ENCODE results near the gene TMCC3. TPM values are rescaled to one million over a fixed set of nuclear protein-coding genes. Genes with fewer than 3 reads are reported as not detected.

The TMCC3 gene
- total and polyA plus RNA-seq, 9 of the 15 experiments (the other 6 are each of a cell fraction or from before 2014, with no cell fraction given): not detected

- Histone ChIP-seq H3K79me2 (ENCODE audit: control insufficient read depth, insufficient read depth, low read length) (no peaks in the 10 kb centered on the region), H3K9me3 (replicated peaks; ENCODE audit: control insufficient read depth, insufficient read depth, low read depth, low read length) (no peaks in the 10 kb centered on the region), H3K4me2 (ENCODE audit: insufficient read depth, low read length) (no peak overlapping the region), H3K4me1 (replicated peaks in 1 of 2; ENCODE audit: control insufficient read depth in 2 of 2, insufficient read depth in 2 of 2, low read length in 2 of 2) (no peaks in the 10 kb centered on the region), H3K36me3 (ENCODE audit: control insufficient read depth, insufficient read depth, low read length) (no peaks in the 10 kb centered on the region), H3K4me3 (no peak overlapping the region), H3K9me1 (ENCODE audit: control insufficient read depth, insufficient read depth, low read length) (no peaks in the 10 kb centered on the region), H3K9ac (ENCODE audit: insufficient read depth in 1 of 2, low read depth in 2 of 2, low read length in 2 of 2) (no peak overlapping the region), H2AFZ (ENCODE audit: low read depth, low read length) (no peak overlapping the region), H3K27ac (ENCODE audit: extremely low read depth, low read depth, low read length) (no peak overlapping the region), H4K20me1 (replicated peaks; ENCODE audit: control insufficient read depth, insufficient read depth, low read length) (no peaks in the 10 kb centered on the region), H3K27me3 (ENCODE audit: control insufficient read depth in 2 of 2, insufficient read depth in 2 of 2, low read length in 2 of 2) (peaks cover 0 to 16% of the 10 kb centered on the region in 2 experiments; a peak in 3 of 5 replicates)
- BruUV-seq (replicated peaks): no TSS peak
- in situ Hi-C loops (cut with MboI): no loop called here
- intact Hi-C loops (cut with micrococcal nuclease): no loop called here
- 0% methylated on average over 1 of the region's 1 CpG for WGBS (ENCODE audit: insufficient coverage, low coverage, missing lambda C conversion rate)
- FAIRE-seq: no peak
- DNase-seq (ENCODE audit: extremely low read depth in 1 of 4, low spot score in 3 of 4): no peak
- ChIA-PET CTCF (ENCODE audit: low intra/inter-chr PET ratio) (no interaction called here), POLR2A (interaction anchor here (1.1 kb wide), 1 partner anchor 49 kb away, joined by 3 read pairs; no protein-coding TSS in a partner anchor)
- ATAC-seq: no peak
- TF ChIP-seq ZBTB5 (IDR thresholded peaks at IDR 0.05) (no peak), CBFA2T2 (conservative IDR thresholded peaks at IDR 0.05) (no peak), ZNF586 (CRISPR knock-in tag; conservative IDR thresholded peaks at IDR 0.05) (no peak), DMBX1 (CRISPR knock-in tag; IDR thresholded peaks at IDR 0.05; ENCODE audit: borderline replicate concordance) (no peak), SREBF2 (CRISPR knock-in tag; IDR thresholded peaks at IDR 0.05) (no peak), ZNF324 (CRISPR knock-in tag; IDR thresholded peaks at IDR 0.05) (no peak), SETDB1 (IDR thresholded peaks at IDR 0.05; ENCODE audit: low read length) (no peak), ZSCAN29 (IDR thresholded peaks at IDR 0.05) (no peak), RUNX1 (IDR thresholded peaks at IDR 0.05; ENCODE audit: low read depth) (no peak), ADNP (tag; IDR thresholded peaks at IDR 0.05) (no peak), RB1 (IDR thresholded peaks at IDR 0.05; ENCODE audit: low read depth) (no peak), MIER1 (IDR thresholded peaks at IDR 0.05; ENCODE audit: low read depth) (no peak), CBFA2T3 (IDR thresholded peaks at IDR 0.05) (no peak), MTF1 (CRISPR knock-in tag; IDR thresholded peaks at IDR 0.05; ENCODE audit: borderline replicate concordance) (no peak), USF2 (CRISPR knock-in tag; IDR thresholded peaks at IDR 0.05) (no peak), EGR1 (conservative IDR thresholded peaks at IDR 0.05) (no peak), ZNF740 (CRISPR knock-in tag; IDR thresholded peaks at IDR 0.05) (no peak), ZNF740 (tag; IDR thresholded peaks at IDR 0.05) (no peak)
- TF ChIP-seq, protein P1, sequence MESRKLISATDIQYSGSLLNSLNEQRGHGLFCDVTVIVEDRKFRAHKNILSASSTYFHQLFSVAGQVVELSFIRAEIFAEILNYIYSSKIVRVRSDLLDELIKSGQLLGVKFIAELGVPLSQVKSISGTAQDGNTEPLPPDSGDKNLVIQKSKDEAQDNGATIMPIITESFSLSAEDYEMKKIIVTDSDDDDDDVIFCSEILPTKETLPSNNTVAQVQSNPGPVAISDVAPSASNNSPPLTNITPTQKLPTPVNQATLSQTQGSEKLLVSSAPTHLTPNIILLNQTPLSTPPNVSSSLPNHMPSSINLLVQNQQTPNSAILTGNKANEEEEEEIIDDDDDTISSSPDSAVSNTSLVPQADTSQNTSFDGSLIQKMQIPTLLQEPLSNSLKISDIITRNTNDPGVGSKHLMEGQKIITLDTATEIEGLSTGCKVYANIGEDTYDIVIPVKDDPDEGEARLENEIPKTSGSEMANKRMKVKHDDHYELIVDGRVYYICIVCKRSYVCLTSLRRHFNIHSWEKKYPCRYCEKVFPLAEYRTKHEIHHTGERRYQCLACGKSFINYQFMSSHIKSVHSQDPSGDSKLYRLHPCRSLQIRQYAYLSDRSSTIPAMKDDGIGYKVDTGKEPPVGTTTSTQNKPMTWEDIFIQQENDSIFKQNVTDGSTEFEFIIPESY (CRISPR knock-in tag; IDR thresholded peaks at IDR 0.05): no peak
Measured at GRCh38 chr12:94658931-94659330, 8.6 kb upstream of the TMCC3 start.

Data from K562 (cell line).